CD4-positive, alpha-beta T cell treated with Interleukin-4 for 4 hours (primary cell): Measurements from ENCODE around the gene LRRC8D.
A peak's percentile ranks its signal among the peaks of the same experiment; 100 is the strongest.

ENCODE experiments used
- DNase-seq: peaks from one replicate; pipeline ENCODE4 v3.0.0-alpha.2; 2020

LRRC8D gene

DNA sequence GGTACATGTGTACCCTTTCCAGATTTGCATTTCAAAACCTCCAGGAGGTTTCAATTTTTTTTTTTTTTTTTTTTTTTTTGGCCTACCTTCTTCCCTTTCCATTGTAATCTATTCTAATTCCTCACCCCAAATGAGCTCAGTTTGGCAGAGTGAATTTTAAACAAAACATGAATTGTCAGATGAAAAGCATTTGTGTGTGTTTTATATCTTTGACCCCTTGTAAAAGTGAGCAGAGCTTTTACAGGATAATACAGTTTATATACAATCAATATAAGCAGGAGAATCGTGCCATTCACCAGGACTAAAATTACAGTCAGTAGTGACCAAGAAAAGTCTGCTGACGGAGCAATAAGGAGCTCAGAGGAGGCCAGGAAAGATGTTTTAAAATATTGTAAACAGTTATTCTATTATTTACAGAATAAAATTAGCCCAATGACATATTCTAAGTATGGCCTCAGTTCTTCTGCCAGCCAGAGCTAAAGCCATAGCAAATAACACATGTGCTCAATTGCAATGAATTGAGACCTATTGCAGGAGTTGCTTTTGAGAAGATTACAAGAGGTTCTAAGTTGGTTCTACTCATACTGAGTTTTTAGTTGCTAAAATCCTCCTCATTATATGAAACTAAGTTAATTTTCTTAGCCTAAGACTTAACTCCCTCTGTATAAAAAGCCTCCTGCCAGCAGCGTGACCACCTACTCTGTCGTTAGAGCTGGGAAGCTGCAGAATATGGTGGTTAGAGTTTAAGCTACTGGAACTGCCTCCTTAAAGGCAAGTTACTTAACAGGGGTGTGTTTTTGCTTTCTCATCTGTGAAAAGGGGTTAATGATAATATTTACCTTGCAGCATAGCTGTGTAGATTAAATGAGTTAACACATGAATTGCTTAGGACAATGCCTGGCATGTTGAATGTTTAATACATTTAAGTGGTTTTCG lies 123.3 kb downstream of the LRRC8D start:
- DNase-seq: no peak

DNA sequence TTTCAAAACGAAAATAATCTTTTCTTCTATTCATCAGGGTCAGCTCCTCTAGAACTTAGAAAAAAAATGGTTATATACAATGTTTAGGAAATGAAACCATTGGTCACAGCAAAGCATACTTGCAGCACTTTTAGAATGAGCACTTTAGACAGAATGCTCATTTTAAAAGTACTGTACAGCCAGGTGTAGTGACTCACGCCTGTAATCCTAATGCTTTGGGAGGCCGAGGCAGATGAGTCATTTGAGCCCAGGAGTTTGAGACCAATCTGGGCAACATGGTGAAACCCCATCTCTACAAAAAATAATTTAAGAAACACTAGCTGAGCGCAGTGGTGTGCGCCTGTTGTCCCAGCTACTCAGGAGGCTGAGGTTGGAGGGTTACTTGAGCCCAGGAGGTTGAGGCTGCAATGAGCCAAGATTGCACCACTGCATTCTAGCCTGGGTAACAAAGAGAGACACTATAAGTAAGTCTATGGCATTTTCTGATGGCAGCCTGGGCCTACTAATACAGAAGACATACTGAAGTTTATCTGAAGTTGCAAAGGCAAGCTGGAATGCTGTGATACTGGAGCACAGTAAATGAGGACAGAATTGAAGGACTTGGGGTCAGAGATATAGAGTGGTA lies 125.1 kb downstream of the LRRC8D start:
- no peak for DNase-seq

DNA sequence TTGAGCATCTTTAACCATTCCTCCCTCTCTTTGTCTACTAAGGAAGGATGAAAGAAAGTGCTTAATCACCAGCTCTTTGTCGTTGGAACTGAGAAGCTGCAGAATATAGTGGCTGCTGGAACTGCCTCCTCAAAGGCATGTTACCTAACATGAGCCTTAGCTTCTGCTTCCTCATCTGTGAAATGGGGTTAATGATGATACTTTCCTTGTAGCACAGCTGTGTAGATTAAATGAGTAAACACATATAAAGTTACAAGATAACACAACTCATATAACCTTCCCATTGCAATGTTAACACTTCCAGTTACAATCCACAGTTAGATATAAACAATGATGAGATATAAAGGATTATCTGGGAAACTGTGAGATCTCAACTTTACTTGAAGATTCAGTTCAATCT lies 125.7 kb downstream of the LRRC8D start:
- DNase-seq: no peak

DNA sequence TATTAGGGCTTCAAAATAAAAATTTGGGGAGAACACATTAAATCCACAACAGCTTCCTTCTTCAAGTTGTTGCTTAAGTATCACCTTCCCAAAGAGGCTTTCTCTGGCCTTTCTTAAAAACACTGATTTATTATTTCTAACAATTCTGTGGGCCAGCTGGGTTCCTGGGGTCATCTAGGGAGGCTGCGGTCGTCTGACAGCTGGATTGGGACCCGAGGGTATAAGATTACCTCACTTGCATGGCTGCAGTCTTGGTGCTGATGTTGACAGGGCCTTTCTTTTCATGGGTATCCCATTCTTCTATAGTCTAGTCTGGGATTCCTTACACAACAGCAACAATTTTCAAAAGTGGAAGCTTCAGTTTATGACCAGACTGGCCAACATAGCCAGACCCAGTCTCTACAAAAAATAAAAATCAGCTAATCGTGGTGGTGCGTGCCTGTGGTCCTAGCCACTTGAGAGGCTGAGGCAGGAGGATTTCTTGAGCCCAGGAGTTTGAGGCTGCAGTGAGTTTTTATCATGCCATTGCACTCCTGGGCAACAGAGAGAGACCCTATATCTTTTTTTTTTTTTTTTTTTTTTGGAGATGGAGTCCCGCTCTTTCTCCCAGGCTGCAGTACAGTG lies 128.0 kb downstream of the LRRC8D start:
- DNase-seq: no peak

DNA sequence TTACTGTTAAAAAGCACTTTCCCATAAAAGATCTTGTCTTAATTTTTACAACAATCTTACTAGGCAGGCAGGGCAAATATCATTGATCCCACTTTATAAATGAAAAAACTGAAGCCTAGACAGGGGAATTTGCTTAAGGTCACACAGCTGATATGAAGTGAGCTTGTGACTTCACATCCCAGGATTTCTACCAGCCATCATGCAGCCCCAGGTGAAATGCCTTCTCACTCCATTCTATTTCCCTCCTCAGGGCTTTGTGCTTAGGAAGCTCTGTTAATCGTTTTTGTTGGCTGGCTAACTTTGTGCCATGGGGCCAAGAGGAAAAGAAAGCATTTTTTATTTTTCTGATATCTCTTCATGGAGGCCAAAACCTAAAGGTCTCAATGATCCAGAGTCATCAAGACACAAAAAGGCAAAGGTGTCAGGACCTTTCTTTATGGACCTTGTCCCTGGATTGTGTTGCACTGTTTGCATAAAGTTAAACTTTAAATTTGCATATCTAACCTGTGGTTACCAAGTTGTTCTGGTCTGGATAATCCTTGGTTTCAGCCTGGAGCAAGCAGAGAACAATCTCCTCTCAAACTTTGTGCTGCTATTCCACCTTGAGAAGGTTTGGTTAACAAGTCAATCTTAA lies 129.3 kb downstream of the LRRC8D start:
- DNase-seq: no peak

DNA sequence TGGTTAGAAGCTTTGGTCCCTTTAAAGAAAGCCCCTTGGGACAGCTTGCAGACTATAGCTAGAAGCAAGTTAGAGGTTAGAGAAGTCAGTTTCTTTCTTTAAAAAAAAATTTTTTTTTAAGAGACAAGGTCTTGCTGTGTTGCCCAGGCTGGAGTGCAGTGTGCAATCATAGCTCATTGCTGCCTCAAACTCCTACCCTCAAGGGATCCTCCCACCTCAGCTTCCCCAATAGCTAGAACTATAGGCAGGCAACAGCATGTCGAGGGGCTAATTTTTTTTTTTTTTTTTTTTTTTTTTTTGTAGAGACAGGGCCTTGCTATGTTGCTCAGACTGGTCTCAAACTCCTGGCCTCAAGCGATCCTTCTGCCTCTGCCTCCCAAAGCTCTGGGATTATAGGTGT lies 129.9 kb downstream of the LRRC8D start:
- no peak for DNase-seq

DNA sequence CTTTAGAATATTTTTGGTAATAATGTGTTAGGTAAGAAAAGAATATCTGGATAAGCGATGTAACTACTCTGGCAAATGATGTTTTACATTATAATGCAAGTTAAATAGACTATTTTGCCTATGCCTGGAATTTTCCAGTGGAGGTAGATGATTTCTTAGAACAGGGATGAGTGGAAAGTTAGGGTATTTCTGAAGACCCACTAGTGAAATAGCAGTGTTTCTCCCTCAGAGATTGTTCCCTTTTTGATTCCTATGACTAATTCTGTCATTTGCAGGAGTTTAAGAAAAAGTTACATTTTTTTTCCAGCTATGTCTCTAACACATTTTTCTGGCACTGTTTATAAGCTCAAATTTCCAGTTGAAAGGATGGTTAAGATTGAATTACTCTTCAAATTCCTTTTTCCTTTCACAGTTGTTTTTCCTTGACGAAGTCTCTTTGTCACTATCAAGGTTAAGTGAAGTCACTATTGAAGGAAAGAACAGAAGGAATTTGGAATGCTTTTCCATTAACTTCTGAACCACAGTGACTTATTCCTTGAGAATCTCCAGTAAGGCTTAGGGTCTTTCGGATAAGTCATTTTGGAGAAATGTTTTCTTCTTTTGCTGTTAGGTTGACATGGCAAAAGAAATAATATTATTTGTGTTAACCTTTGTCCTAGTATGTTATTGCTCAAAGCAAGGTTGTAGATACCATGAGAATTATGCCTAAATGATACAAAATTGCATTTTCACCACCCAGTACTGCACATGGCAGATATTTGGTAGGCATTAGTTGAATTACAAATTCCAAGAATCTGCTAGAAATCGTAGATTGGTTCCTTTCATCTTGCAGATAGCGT lies 131.2 kb downstream of the LRRC8D start:
- no peak for DNase-seq

DNA sequence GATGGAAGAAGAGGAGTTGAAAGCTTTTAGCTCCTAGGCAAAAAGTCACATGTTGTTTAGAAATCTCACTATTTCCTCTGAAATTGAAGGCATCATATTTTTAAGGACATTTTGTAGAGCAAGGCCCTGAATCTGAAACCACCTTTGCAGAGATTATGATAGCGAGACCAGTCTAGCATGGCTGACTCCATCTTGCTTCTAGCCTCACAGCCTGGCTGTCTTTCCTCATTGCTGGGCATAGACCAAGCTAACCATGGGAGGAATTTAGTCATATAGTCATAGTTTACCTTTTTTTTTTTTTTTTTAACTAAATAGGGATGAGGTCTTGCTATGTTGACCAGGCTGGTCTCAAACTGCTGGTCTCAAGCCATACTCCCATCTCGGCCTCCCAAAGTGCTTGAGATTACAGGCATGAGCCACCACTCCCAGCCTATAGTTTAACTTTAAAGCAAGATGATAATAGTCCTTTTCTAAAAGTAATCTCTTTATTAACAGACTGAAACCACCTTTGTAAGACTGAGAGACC lies 131.8 kb downstream of the LRRC8D start:
- no peak for DNase-seq

DNA sequence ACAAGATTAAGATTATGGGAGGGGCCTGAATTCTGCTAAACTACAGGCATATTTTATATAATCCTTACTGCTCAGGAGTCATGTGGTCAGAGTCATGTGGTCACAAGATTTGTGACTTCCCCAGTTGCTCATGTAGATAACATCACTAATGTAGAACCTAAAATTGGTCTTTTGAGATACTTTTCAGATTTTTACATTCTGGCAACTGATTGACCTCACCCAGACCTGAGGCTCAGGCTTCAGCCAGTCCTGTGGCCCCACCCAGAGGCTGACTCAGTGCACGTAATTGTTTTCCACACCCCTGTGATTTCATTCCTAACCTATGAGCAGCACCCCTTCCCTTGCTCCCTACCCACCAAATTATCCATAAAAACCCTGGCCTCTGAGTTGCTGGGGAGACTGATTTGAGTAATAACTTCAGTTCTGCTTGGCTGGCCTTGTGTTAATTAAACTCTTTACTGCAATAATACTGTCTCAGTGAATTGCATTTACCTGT lies 132.3 kb downstream of the LRRC8D start:
- DNase-seq: peak; percentile 35

DNA sequence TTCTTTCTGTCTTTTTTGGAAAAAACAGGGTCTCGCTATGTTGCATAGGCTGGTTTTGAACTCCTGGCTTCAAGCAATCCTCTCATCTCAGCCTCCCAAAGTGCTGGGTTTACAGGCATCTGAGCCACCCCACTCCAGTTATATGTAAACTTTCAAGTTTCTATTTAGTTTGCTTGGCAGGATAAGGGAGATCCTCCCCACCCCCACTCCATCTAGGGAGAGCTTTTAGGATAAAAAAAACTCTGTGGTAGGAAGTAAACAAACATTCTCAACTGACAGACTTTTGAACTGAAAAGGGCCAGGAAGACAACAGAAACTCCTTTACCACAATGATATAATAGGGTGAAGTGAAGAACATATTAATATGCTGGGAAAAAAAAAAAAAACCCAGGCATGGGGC lies 133.1 kb downstream of the LRRC8D start:
- DNase-seq: no peak

DNA sequence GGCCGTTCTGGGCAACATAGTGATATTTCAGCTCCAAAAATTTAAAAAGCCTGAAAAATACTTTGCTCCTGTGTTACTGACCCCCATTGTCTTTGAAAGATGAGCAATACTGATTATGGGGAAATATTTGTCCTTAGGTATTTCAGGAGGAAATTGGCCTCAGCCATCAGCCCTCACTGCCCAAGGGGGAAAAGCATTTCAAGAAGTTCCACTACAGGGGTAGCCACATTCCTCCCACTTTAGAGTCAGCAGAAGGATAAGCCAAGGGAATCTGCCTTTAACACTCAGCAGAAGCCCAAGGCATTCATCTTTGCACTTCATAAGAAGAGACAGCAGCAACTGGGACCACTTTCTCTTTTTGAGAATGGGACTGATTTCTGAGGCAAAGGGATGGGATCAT lies 133.6 kb downstream of the LRRC8D start:
- no peak for DNase-seq

DNA sequence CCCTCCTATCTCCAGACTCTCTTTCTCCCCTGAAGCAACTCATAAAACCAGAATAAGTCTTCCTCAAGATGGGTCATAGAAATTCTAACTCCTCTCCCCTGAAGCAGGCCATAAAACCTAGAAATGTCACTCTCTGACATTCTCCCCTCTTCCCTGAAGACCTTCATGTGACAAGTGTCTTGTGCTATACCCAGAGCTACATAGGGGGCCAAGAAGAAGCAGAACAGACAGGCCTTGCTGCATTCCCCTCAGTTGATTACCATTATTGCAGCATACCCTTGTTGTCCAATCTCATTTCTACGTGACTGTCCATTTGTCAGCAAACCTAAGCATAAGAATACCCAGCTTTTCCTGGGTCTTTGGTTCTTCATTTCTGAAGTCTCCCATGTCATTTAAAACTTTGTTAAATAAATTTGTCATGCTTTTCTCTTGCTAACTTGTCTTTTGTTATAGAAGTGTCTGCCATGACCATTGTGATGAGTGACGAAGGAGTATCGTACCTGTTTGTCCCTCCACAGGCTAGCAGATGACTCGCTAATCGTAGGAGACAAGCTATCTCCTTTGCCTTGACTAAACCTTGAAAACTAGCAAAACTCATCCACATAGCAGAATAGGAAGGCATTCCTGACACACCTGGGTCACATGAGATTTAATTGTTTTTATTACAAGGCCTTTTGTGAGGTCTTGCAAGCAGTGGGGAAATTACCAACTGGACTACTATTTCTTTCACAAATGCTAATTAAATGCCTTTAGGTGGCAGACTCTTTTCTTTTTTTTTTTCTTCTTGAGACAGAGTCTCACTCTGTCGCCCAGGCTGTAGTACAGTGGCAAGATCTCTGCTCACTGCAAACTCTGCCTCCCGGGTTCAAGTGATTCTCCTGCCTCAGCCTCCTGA lies 134.7 kb downstream of the LRRC8D start:
- DNase-seq: no peak

DNA sequence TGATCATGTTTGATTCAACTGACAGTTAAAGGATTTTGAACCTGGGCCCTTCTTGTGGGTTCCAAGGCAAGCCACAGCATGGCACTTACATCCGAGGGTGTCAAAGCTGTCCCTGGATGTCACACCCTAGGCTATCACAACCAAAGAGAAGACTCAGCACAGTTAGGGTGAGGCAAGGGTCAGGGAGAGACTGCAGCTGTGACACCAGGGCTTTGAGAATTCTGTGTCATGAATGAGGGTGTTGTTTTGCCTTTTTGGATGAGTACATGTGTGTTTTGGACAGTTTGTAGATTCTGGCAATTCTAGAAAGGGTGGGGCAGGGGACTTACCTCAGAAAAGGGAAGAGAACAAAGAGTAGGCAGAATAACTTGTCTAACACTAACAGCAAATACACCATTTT lies 136.3 kb downstream of the LRRC8D start:
- peak; percentile 8 for DNase-seq

DNA sequence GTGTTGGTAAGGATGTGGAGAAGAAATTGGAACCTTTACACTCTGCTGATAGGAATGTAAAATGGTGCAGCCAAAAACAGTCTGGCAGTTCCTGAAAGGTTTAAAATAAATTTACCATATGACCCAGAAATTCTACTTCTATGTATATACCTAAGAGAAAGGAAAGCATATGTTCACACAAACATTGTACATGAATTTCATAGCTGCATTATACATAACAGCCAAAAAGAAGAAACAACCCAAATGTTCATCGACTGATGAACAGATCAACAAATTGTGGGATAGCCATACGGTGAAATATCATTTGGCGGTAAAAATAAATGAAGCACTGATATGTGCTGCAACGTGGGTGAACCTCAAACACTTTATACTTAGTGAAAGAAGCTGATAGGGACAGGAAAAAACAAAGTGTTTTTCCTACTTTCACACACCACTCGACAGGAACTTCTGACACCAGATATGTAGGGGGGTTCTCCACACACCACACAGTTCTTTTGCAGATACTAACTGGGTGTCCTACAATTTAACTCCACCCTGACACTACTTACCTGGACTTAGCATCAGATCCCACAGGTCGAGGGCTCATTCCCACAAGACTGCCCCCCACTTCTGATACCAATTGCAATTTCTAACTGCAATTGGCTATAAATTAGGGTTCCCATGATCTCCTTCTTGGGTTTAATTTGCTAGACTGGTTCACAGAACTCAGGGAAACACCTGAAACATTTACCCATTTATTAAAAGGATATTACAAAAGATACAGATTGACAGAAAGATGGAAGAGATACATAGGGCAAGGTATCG lies 138.2 kb downstream of the LRRC8D start:
- DNase-seq: no peak

DNA sequence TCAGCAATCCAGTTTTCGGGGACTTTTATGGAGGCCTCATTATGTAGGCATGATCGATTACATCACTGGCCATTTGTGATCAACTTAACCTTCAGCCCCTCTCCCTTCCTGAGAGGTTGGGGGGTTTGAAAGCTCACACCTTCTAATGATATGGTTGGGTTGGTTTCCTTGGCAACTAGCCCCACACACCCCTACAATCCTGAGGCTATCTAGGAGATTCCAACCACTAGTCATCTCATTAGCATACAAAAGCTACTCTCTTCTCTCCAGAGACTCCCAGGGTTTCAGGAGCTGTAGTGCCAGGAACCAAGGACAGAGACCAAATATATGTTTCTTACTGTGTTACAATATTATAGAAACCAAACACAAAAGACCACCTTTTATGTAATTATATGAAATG lies 138.9 kb downstream of the LRRC8D start:
- DNase-seq: no peak

DNA sequence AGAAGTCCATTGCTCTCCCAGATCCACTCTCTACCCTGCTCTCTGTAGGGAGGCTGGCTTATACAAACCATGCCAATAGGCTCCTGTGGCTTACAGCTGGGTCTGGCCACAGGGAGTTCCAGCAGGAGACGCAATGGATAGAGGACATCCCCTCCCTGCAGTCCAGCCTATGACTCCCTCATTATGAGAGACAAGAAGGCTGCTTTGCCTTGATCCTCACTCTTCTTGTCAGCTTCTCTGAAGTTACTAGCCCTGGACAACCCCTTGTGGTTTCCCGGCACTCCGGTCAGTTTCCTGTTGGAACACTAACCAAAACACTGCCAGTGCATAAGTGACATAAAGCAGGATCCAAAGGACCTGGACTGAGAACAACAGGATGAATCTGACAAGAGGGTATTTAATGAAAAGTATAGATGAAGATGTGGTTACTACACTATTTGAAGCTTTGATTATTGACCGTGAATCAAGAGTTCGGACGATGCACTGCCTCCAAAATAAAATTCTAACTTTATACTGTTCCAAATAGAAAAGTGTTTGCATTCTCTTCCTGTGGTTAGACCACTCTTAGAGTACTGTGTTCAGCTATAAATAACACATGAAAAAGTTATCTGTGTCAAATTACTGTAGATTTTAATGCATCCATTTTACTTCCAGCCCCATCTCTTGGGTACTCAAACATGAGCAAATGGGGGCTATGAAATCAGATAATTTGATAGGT lies 141.4 kb downstream of the LRRC8D start:
- DNase-seq: no peak

DNA sequence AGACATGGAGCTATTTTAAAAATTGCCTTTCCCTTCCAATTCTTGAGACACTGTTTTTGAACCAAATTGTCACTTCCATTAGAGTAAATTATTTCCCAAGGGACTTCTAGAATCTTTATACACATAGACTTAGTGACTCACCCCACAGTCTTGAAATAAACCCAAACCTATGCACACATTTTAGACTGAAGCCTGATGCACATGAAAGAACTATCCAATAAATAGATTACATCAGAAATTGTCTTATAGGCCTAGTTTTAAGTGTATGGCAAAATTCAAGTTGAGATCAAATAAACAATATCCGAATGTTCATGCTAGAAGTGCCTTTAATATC lies 141.9 kb downstream of the LRRC8D start:
- no peak for DNase-seq

DNA sequence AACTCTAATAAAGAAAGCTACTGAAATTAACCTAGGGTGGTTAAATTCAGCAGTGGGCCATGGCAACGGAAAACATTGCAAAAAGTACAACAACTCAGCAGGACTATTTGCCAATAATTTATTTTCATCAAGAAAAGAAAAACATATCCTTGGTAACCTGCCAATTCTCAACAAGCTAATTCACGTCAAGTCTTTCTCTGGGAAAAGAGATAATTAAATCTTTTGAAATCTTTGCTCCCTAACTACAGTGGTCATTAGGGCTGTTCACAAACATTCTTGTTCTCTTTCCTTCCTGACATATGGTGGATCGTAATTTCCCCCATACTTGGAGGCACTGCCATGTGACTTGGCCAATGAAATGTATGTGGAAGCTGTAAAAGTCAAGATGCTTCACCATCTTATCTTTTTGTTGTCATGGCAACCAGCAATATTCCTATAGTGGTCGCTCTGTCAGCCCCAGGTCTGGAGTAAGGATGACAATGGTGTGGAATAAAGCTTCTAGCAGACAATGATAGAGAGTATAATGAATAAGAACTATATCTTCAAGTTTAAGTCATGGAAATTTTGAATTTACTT lies 144.4 kb downstream of the LRRC8D start:
- no peak for DNase-seq

DNA sequence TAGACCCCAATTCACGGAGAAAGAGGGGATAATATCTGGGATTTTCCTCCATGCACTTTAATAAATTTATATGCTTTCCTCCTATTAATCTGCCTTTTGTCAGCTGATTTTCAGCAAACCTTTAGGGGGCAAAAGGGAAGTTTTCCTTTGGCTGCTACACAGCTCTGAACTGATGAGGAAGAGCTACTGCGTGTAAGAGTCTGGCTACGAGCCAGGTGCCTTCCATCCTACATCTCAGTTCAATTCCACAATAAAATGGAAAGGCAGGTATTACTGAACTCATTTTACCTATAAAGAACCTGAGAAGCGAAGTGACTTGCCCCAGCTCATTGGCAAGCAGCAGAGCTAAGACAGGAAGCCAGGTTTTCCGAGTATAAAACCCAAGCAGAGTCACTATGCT lies 145.8 kb downstream of the LRRC8D start:
- no peak for DNase-seq
